GM12891 (cell line): ENCODE measurements around the gene MYBPC1.
"Not testable (repeated sequence)": the region's sequence is repeated elsewhere in the genome, so short reads cannot be mapped to it uniquely, and the experiment has no call there.

Source experiments
- POLR2A ChIP-seq: IDR thresholded peaks from 2 replicates; pipeline ENCODE4 v1.6.1; 2011; ENCODE audit warnings: low read depth, low read length, control low read depth
- POLR2AphosphoS5 ChIP-seq: IDR thresholded peaks from 2 replicates; pipeline ENCODE4 v1.6.1; 2011; ENCODE audit warnings: low read depth, low read length, control low read depth
- POU2F2 ChIP-seq: IDR thresholded peaks from 2 replicates; pipeline ENCODE4 v1.6.1; 2011; ENCODE audit warnings: low read depth, mild to moderate bottlenecking, control low read depth, low read length, moderate library complexity
- SPI1 ChIP-seq: IDR thresholded peaks from 2 replicates; pipeline ENCODE4 v1.6.1; 2011; ENCODE audit warnings: low read depth, low read length, control low read depth
- TAF1 ChIP-seq: IDR thresholded peaks from 2 replicates; pipeline ENCODE4 v1.6.1; 2011; ENCODE audit warnings: low read depth, low read length, control low read depth

GRCh38 chr12:101734482-101734881 is 139.7 kb downstream of the MYBPC1 start:
- TF ChIP-seq POLR2A, SPI1, POLR2AphosphoS5, TAF1, POU2F2: not testable (repeated sequence)
